Transverse colon (tissue), 4 donors: Measurements from ENCODE around the gene CLEC2D. TPM values are rescaled to one million over a fixed set of nuclear protein-coding genes. Genes with fewer than 3 reads are reported as not detected.
"Not testable (repeated sequence)": the region's sequence is repeated elsewhere in the genome, so short reads cannot be mapped to it uniquely, and the experiment has no call there.

Experiments used
- DNase-seq: peaks from one replicate; pipeline ENCODE4 v3.0.0-alpha.2; 2019
- H3K27ac ChIP-seq, 4 donors: fragments of 200-600 bp; sonication (generic); 2 replicates each; pipeline ENCODE4 v1.5.1; 2016 to 2018; ENCODE audit warnings: inconsistent platforms in 4 of 4
- H3K27me3 ChIP-seq: fragments of 200-600 bp; sonication (generic); 2 replicates; pipeline ENCODE4 v1.5.1; 2017; ENCODE audit warnings: inconsistent platforms
- H3K36me3 ChIP-seq, 4 donors: fragments of 200-600 bp; sonication (generic); 2 replicates each; pipeline ENCODE4 v1.5.1; 2017 to 2019; ENCODE audit warnings: inconsistent platforms in 4 of 4
- H3K4me1 ChIP-seq, 4 donors: fragments of 200-600 bp; sonication (generic); 2 replicates each; pipeline ENCODE4 v1.5.1; 2017 to 2020; ENCODE audit warnings: inconsistent platforms in 4 of 4
- H3K4me3 ChIP-seq, 4 donors: fragments of 200-600 bp; sonication (generic); 1 replicate in 1 of 4; 2 replicates in 3 of 4; pipeline versions ENCODE4 v1.5.1 to v1.6.1; 2017 to 2019; ENCODE audit warnings: inconsistent platforms in 4 of 4
- H3K9me3 ChIP-seq, 2 donors: fragments of 200-600 bp; sonication (generic); 2 replicates each; pipeline ENCODE4 v1.5.1; 2017 to 2019; ENCODE audit warnings: inconsistent platforms in 2 of 2
- EP300 ChIP-seq: sonication (generic); formaldehyde crosslinking; IDR thresholded peaks from one replicate; pipeline ENCODE4 v1.6.1; 2017; ENCODE audit warnings: antibody characterized with exemption, low read depth
- POLR2A ChIP-seq: fragments of 450-650 bp; IDR thresholded peaks from one replicate; pipeline ENCODE4 v1.6.1; 2016; ENCODE audit warnings: antibody characterized with exemption, mild to moderate bottlenecking, moderate library complexity
- POLR2AphosphoS5 ChIP-seq, 3 donors: sonication (generic); formaldehyde crosslinking; IDR thresholded peaks; one replicate each; pipeline ENCODE4 v1.6.1; 2016; ENCODE audit warnings: antibody characterized with exemption in 3 of 3
- WGBS, 2 donors: methylation state at CpG; one replicate each; pipeline ENCODE4 v1.1.5; 2018; ENCODE audit warnings: low coverage in 1 of 2; 5-methylcytosine and 5-hydroxymethylcytosine counted together
- in situ Hi-C, 4 donors: fragments of 200-750 bp; cut with MboI; loops; one replicate each; pipeline versions ENCODE4 v1.15.0 to v1.15.1; 2017; ENCODE audit warnings: low sequenced_read_pairs in 3 of 4, low pct_ligation_motif_present in 1 of 4, low pct_unique_long_range_greater_than_20kb in 1 of 4
- intact Hi-C: fragments of 100-400 bp; cut with DNase I; formaldehyde crosslinking; loops from one replicate; pipeline ENCODE4 v1.15.1; 2023; ENCODE audit warnings: low total_unique reads
- total RNA-seq, 4 donors: library from RNA; depleted of rRNA; stranded (reverse); fragments of >200 nt; gene quantifications; one replicate each; pipeline ENCODE4 v1.1.0, GENCODE V29; 2016
- TF ChIP-seq, protein P1 (sequence below), 5 experiments: fragments of 200-600 bp in 3 of 5; fragments of 450-650 bp in 2 of 5; sonication (generic) in 3 of 5; IDR thresholded peaks; 1 replicate in 2 of 5; 2 replicates in 3 of 5; pipeline ENCODE4 v1.5.1; 2016 to 2017; ENCODE audit warnings: antibody characterized with exemption in 5 of 5, inconsistent platforms in 3 of 5, mild to moderate bottlenecking in 2 of 5, moderate library complexity in 1 of 5

The CLEC2D gene
- total RNA-seq, 4 donors from 2014 or later, result 5.4 to 23.3 (median 9.3) TPM

- Histone ChIP-seq H3K36me3 (no peaks in the 10 kb centered on the region), H3K9me3 (no peaks in the 10 kb centered on the region), H3K4me3 (no peak overlapping the region), H3K27ac (no peak overlapping the region), H3K4me1 (peaks cover 0 to 12% (median 4%) of the 10 kb centered on the region in 4 donors), H3K27me3 (no peaks in the 10 kb centered on the region)
- TF ChIP-seq POLR2AphosphoS5 (IDR thresholded peaks at IDR 0.05) (no peak), POLR2A (no peak), EP300 (no peak)
- TF ChIP-seq, protein P1, sequence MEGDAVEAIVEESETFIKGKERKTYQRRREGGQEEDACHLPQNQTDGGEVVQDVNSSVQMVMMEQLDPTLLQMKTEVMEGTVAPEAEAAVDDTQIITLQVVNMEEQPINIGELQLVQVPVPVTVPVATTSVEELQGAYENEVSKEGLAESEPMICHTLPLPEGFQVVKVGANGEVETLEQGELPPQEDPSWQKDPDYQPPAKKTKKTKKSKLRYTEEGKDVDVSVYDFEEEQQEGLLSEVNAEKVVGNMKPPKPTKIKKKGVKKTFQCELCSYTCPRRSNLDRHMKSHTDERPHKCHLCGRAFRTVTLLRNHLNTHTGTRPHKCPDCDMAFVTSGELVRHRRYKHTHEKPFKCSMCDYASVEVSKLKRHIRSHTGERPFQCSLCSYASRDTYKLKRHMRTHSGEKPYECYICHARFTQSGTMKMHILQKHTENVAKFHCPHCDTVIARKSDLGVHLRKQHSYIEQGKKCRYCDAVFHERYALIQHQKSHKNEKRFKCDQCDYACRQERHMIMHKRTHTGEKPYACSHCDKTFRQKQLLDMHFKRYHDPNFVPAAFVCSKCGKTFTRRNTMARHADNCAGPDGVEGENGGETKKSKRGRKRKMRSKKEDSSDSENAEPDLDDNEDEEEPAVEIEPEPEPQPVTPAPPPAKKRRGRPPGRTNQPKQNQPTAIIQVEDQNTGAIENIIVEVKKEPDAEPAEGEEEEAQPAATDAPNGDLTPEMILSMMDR (IDR thresholded peaks at IDR 0.05), result no peak
- intact Hi-C loops, result no loop called here
- in situ Hi-C loops, result no loop called here
- no peak for DNase-seq
- 81 to 87% methylated on average over 3 of the region's 3 CpGs for WGBS, 2 donors
These were observed 66.1 kb downstream of the CLEC2D start for GRCh38 chr12:9735601-9736000.

DNA sequence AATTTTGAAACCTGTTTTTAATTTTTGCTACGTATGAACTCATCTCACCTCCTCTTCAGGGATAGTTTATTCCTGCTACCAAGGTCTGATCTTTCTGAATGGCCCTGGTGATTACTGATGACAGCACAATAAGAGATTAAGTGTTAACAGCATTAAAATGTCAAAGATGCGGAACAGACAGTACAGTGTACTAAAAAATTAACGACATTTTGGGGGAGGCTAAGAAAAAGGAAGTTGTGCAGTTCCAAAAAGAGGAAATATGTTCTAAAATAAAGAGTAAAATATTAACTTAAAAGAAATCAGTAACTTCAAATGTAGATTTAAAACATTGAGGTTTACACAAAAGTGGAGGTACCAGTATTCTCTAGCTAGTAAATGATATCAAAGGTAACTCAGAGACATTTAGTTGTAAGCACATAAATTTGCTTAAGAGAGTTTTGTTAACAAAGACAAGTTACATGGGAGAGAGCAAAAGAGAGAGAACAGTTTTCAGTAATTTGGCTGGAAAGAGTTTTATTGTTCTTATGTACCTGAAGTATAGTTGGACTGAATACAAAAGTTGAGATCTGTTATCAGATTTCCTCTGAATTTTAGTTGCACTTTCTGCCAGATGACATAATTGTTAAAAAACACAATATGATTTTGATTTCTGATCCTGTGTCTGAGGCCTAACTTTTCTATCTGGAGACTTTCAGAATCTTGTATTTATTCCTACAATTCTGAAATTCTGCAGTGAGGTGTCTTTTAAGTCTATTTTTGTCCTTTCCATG, 67.6 kb downstream of the CLEC2D start:
- peak overlapping the region; percentile 38 to 69 (median 40) for H3K27ac ChIP-seq

DNA sequence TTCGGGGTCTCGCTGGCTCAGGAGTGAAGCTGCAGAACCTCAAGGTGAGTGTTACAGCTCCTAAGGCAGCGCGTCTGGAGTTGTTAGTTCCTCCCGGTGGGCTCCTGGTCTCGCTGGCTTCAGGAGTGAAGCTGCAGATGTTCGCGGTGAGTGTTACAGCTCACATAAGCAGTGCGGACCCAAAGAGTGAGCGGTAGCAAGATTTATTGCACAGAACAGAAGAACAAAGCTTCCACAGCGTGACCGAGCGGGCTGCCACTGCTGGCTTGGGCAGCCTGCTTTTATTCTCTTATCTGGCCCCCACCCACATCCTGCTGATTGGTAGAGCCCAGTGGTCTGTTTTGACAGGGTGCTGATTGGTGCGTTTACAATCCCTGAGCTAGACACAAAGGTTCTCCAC, 69.4 kb downstream of the CLEC2D start:
- H3K9me3 ChIP-seq, intact Hi-C loops, H3K36me3 ChIP-seq, H3K27ac ChIP-seq, in situ Hi-C loops, DNase-seq, H3K4me3 ChIP-seq, H3K27me3 ChIP-seq: not testable (repeated sequence)
- 88% methylated on average over 14 of the region's 14 CpGs; no CpG with 5 or more reads in 1 of the 2 donors for WGBS, 2 donors
- peaks cover 0 to 21% (median 4%) of the 10 kb centered on the region in 4 donors for H3K4me1 ChIP-seq

More for the DNA sequence above, 67.6 kb downstream of the CLEC2D start:
- intact Hi-C loops (no loop called here), in situ Hi-C loops (no loop called here)
- 20 to 24% methylated on average over 2 to 3 of the region's 3 CpGs for WGBS, 2 donors
- no peaks in the 10 kb centered on the region for H3K27me3 ChIP-seq
- H3K4me1 ChIP-seq, result peaks cover 0 to 12% (median 4%) of the 10 kb centered on the region in 4 donors
- no peaks in the 10 kb centered on the region for H3K9me3 ChIP-seq
- TF ChIP-seq POLR2AphosphoS5 (IDR thresholded peaks at IDR 0.05), result no peak
- no peak for TF ChIP-seq POLR2A
- DNase-seq, result no peak
- no peak overlapping the region for H3K4me3 ChIP-seq
- no peaks in the 10 kb centered on the region for H3K36me3 ChIP-seq

- H3K9me3 ChIP-seq, H3K27me3 ChIP-seq, H3K36me3 ChIP-seq, intact Hi-C loops: not testable (repeated sequence)
- WGBS, 2 donors, result 87% methylated on average over 44 of the region's 54 CpGs; no CpG with 5 or more reads in 1 of the 2 donors
- peak overlapping the region in 3 of 4 donors; percentile 5 to 41 (median 39) for H3K4me3 ChIP-seq
- peaks cover 0 to 21% (median 4%) of the 10 kb centered on the region in 4 donors for H3K4me1 ChIP-seq
- in situ Hi-C loops, result loop anchor here in 2 of 4 donors (10.0 kb wide), 1 partner anchor 185 kb away; no protein-coding TSS in a partner anchor
- peak; percentile 40 for DNase-seq
- H3K27ac ChIP-seq, result peak overlapping the region; percentile 21 to 75 (median 46)
These were observed 70.0 kb downstream of the CLEC2D start for GRCh38 chr12:9739404-9740105.

GRCh38 chr12:9740106-9740750, 70.7 kb downstream of the CLEC2D start:
- Histone ChIP-seq H3K4me1 (peaks cover 0 to 21% (median 4%) of the 10 kb centered on the region in 4 donors), H3K27me3 (no peaks in the 10 kb centered on the region), H3K36me3 (no peaks in the 10 kb centered on the region), H3K27ac (peak overlapping the region; percentile 21 to 75 (median 46)), H3K4me3 (peak overlapping the region in 3 of 4 donors; percentile 5 to 41 (median 39)), H3K9me3 (no peaks in the 10 kb centered on the region)
- intact Hi-C loops, result no loop called here
- in situ Hi-C loops, result loop anchor here in 2 of 4 donors (10.0 kb wide), 1 partner anchor 185 kb away; no protein-coding TSS in a partner anchor
- 46 to 84% methylated on average over 2 to 7 of the region's 7 CpGs for WGBS, 2 donors
- peak; percentile 24 for DNase-seq
- TF ChIP-seq POLR2A (no peak), EP300 (no peak), POLR2AphosphoS5 (IDR thresholded peaks at IDR 0.05) (no peak)
- TF ChIP-seq, protein P1 (IDR thresholded peaks at IDR 0.05), result no peak
